Heart left ventricle (tissue), 16 donors: ENCODE results near the gene COX6A1. TPM values are rescaled to one million over a fixed set of nuclear protein-coding genes. Genes with fewer than 3 reads are reported as not detected.
"Not testable (repeated sequence)": the region's sequence is repeated elsewhere in the genome, so short reads cannot be mapped to it uniquely, and the experiment has no call there.

Experiments
- ATAC-seq, 4 donors: fragments of 200-7000 bp; cut with Tn5 transposase; one replicate each; pipeline ENCODE4 v1.9.1; 2020 to 2022; ENCODE audit warnings: moderate library complexity in 4 of 4, mild to moderate bottlenecking in 3 of 4, moderate number of reproducible peaks in 1 of 4
- DNase-seq, 5 donors: peaks; one replicate each; pipeline ENCODE4 v3.0.0-alpha.2; 2020
- H3K27ac ChIP-seq, 12 donors: fragments of 200-600 bp; sonication (generic) in 4 of 12; one replicate each; pipeline versions ENCODE4 v1.5.0 to v1.8.0; 2016 to 2022; ENCODE audit warnings: mild to moderate bottlenecking in 2 of 12
- H3K27me3 ChIP-seq, 9 donors: fragments of 200-600 bp; sonication (generic) in 2 of 9; one replicate each; pipeline versions ENCODE4 v1.5.1 to v1.8.0; 2016 to 2022; ENCODE audit warnings: mild to moderate bottlenecking in 3 of 9
- H3K36me3 ChIP-seq, 9 donors: fragments of 200-600 bp; sonication (generic) in 2 of 9; one replicate each; pipeline versions ENCODE4 v1.5.0 to v1.8.0; 2018 to 2022; ENCODE audit warnings: mild to moderate bottlenecking in 2 of 9
- H3K4me1 ChIP-seq, 12 donors: fragments of 200-600 bp; sonication (generic) in 4 of 12; one replicate each; pipeline versions ENCODE4 v1.5.0 to v1.8.0; 2016 to 2022; ENCODE audit warnings: mild to moderate bottlenecking in 3 of 12
- H3K4me3 ChIP-seq, 12 donors: fragments of 200-600 bp; sonication (generic) in 4 of 12; one replicate each; pipeline versions ENCODE4 v1.5.0 to v1.8.0; 2017 to 2022; ENCODE audit warnings: mild to moderate bottlenecking in 9 of 12, moderate library complexity in 4 of 12
- H3K9me3 ChIP-seq, 12 donors: fragments of 200-600 bp; sonication (generic) in 4 of 12; one replicate each; pipeline versions ENCODE4 v1.5.0 to v1.8.0; 2016 to 2022; ENCODE audit warnings: mild to moderate bottlenecking in 1 of 12
- CTCF ChIP-seq, 12 donors: fragments of 200-600 bp; sonication (generic) in 4 of 12; IDR thresholded peaks; one replicate each; pipeline versions ENCODE4 v1.5.0 to v1.8.0; 2018 to 2022; ENCODE audit warnings: antibody characterized with exemption in 12 of 12, mild to moderate bottlenecking in 5 of 12
- POLR2A ChIP-seq, 2 donors: fragments of 450-650 bp; IDR thresholded peaks; one replicate each; pipeline ENCODE4 v1.6.1; 2017; ENCODE audit warnings: antibody characterized with exemption in 2 of 2, mild to moderate bottlenecking in 2 of 2, moderate library complexity in 2 of 2
- WGBS, 4 donors: extraction: QIAGEN DNeasy Blood & Tissue Kit in 2 of 4; methylation state at CpG; one replicate each; pipeline versions ENCODE4 v1.1.5 to v1.1.7; 2013 to 2018; 5-methylcytosine and 5-hydroxymethylcytosine counted together
- intact Hi-C, 10 donors: fragments of 100-400 bp; cut with DNase I; formaldehyde crosslinking; loops; one replicate each; pipeline versions ENCODE4 v1.11.1 to v1.14.2; 2022
- polyA plus RNA-seq, 2 donors: library from polyadenylated mRNA; stranded (reverse); fragments of 200-250 nt; gene quantifications; one replicate each; pipeline ENCODE4 v1.2.3, GENCODE V29; 2013
- total RNA-seq, 9 donors: library from RNA; depleted of rRNA in 2 of 9; stranded (reverse); fragments of >200 nt in 2 of 9; fragmentation: NEBNext Ultra II Directional in 3 of 9; extraction: Animal tissue kit (Norgen Biotek cat#: 25700) in 3 of 9; gene quantifications; one replicate each; pipeline versions ENCODE4 v1.1.0 to v1.2.4, GENCODE V29; 2016 to 2023
- donor health status: ischemic (EF 13 %, LVEDD 7.1; RV severe dilation, severe dysfunction).
- donor health status: healthy with polysubstance abuse.
- donor health status: DM: no; HTN: yes; CAD: no.
- donor health status: DM: no; HTN: no; CAD: no.
- donor health status: ischemic (EF 25% LVEDD 6.9; RV normal size, moderate dysfunction).
- donor health status: ischemic (EF 25% LVEDD 5.7; RV mildly dilated, moderate dysfunction).
- donor health status: healthy.
- donor health status: DM: yes; HTN: yes; CAD: no.
- donor health status: ischemic (EF 35%, LVEDD 5.7; RV mildly dilated, moderate dysfunction).
- donor health status: nonischemic (EF 11% LVEDD 7.7; RV severe dilation, severe dysfunction).
- donor health status: DM: yes; HTN: yes; CAD: no.
- donor health status: PGD.
- donor health status: ischemic (EF 29% LVEDD 5.4; RV normal size, mild dysfunction).
- donor health status: nonischemic (EF 23%, LVEDD 6.1; RV moderate dilation, normal function).

COX6A1 gene
- total and polyA plus RNA-seq, 11 donors = 117 to 708 (median 186) TPM

- Histone ChIP-seq H3K36me3 (peaks cover 0 to 10% (median 2%) of the 10 kb centered on the region in 9 donors), H3K4me1 (peaks cover 0 to 6% (median 0%) of the 10 kb centered on the region in 12 donors), H3K27me3 (no peaks in the 10 kb centered on the region), H3K27ac (no peak overlapping the region), H3K4me3 (no peak overlapping the region), H3K9me3 (no peaks in the 10 kb centered on the region)
- DNase-seq (no peak), ATAC-seq (no peak)
- intact Hi-C loops = no loop called here
- 88 to 93% (median 92%) methylated on average over 7 of the region's 7 CpGs for WGBS, 4 donors
- TF ChIP-seq CTCF (IDR thresholded peaks at IDR 0.05) = no peak
- TF ChIP-seq POLR2A (IDR thresholded peaks at IDR 0.05) = no peak
These were observed 48.3 kb downstream of the COX6A1 start for GRCh38 chr12:120485961-120486881.

- intact Hi-C loops, DNase-seq, H3K9me3 ChIP-seq, H3K27me3 ChIP-seq, H3K36me3 ChIP-seq, H3K4me3 ChIP-seq, H3K4me1 ChIP-seq, H3K27ac ChIP-seq: not testable (repeated sequence)
- 62 to 81% (median 69%) methylated on average over 7 of the region's 7 CpGs for WGBS, 4 donors
- ATAC-seq = peak in 1 of 4 donors; percentile 37
These were observed 49.6 kb downstream of the COX6A1 start for GRCh38 chr12:120487552-120487951.

GRCh38 chr12:120488057-120488640 lies 50.2 kb downstream of the COX6A1 start:
- no peak overlapping the region for H3K27ac ChIP-seq
- DNase-seq (no peak), ATAC-seq (peak in 1 of 4 donors; percentile 45)
- peaks cover 0 to 6% (median 0%) of the 10 kb centered on the region in 9 donors for H3K36me3 ChIP-seq
- H3K4me1 ChIP-seq = peaks cover 0 to 6% (median 0%) of the 10 kb centered on the region in 12 donors
- H3K9me3 ChIP-seq = no peaks in the 10 kb centered on the region
- no peak overlapping the region for H3K4me3 ChIP-seq
- intact Hi-C loops = no loop called here
- no peak for TF ChIP-seq POLR2A (IDR thresholded peaks at IDR 0.05)
- TF ChIP-seq CTCF (IDR thresholded peaks at IDR 0.05) = no peak
- WGBS, 4 donors = 72 to 76% (median 74%) methylated on average over 5 of the region's 5 CpGs
- H3K27me3 ChIP-seq = no peaks in the 10 kb centered on the region

GRCh38 chr12:120489018-120489417 lies 51.1 kb downstream of the COX6A1 start:
- H3K4me1 ChIP-seq = peaks cover 0 to 6% (median 0%) of the 10 kb centered on the region in 12 donors
- no peaks in the 10 kb centered on the region for H3K9me3 ChIP-seq
- TF ChIP-seq POLR2A (IDR thresholded peaks at IDR 0.05) (no peak), CTCF (IDR thresholded peaks at IDR 0.05) (no peak)
- no peak overlapping the region for H3K27ac ChIP-seq
- no peaks in the 10 kb centered on the region for H3K27me3 ChIP-seq
- intact Hi-C loops = no loop called here
- H3K36me3 ChIP-seq = peaks cover 0 to 6% (median 0%) of the 10 kb centered on the region in 9 donors
- DNase-seq = no peak
- 86 to 94% (median 92%) methylated on average over 4 of the region's 4 CpGs for WGBS, 4 donors
- no peak overlapping the region for H3K4me3 ChIP-seq
- ATAC-seq = no peak
